Gastrocnemius medialis (tissue), 4 donors: Measurements from ENCODE around the gene CLEC2L.

Experiments used
- CTCF ChIP-seq, 5 experiments: fragments of 450-650 bp in 3 of 5; fragments of 200-600 bp in 2 of 5; sonication (generic) in 2 of 5; IDR thresholded peaks in 4 of 5; conservative IDR thresholded peaks in 1 of 5; 1 replicate in 4 of 5; 2 replicates in 1 of 5; pipeline ENCODE4 v1.5.1; 2016 to 2019; ENCODE audit warnings: antibody characterized with exemption in 5 of 5, mild to moderate bottlenecking in 3 of 5, moderate library complexity in 3 of 5
- POLR2A ChIP-seq, 2 donors: fragments of 450-650 bp; IDR thresholded peaks; one replicate each; pipeline ENCODE4 v1.6.1; 2017; ENCODE audit warnings: antibody characterized with exemption in 2 of 2, mild to moderate bottlenecking in 2 of 2, moderate library complexity in 2 of 2

- TF ChIP-seq CTCF (IDR thresholded peaks at IDR 0.05 in 4 of 5, conservative IDR thresholded peaks at IDR 0.05 in 1 of 5), result no peak
- TF ChIP-seq POLR2A (IDR thresholded peaks at IDR 0.05), result no peak
Measured at GRCh38 chr7:139495580-139496125, 27.8 kb upstream of the CLEC2L start.
